ENCODE results near the gene CEP128. TPM values are rescaled to one million over a fixed set of nuclear protein-coding genes. Genes with fewer than 3 reads are reported as not detected.

Gene CEP128
- total and polyA plus RNA-seq, 2 donors from 2014 or later, result 0.43 to 9.0 TPM

GRCh38 chr14:80493620-80494019 is 447.9 kb downstream of the CEP128 start:
- no peak for TF ChIP-seq CTCF (IDR thresholded peaks at IDR 0.05; ENCODE audit: borderline replicate concordance, extremely low read depth, insufficient read depth)
- H3K4me1 ChIP-seq (ENCODE audit: control insufficient read depth in 2 of 3, insufficient read depth in 2 of 3, low read depth in 1 of 3, low read length in 3 of 3), result no peaks in the 10 kb centered on the region
- H3K27me3 ChIP-seq (ENCODE audit: control insufficient read depth, insufficient read depth, low read length), result no peaks in the 10 kb centered on the region
- H3K27ac ChIP-seq (ENCODE audit: low read depth in 2 of 2, low read length in 2 of 2), result no peak overlapping the region
- no peak overlapping the region for H3K4me3 ChIP-seq (ENCODE audit: low read length in 3 of 3)
- no peak overlapping the region for H3K9ac ChIP-seq (ENCODE audit: low read length in 3 of 3)
- FAIRE-seq, result no peak
- intact Hi-C loops (cut with DNase I), result no loop called here
- no peaks in the 10 kb centered on the region for H3K9me3 ChIP-seq (ENCODE audit: control insufficient read depth in 2 of 3, insufficient read depth in 1 of 3, low read length in 3 of 3)
- no peak for DNase-seq
- H3K36me3 ChIP-seq (ENCODE audit: control insufficient read depth in 2 of 3, insufficient read depth in 3 of 3, low read length in 3 of 3), result no peaks in the 10 kb centered on the region

- no peak overlapping the region for H3K9ac ChIP-seq (ENCODE audit: low read length in 3 of 3)
- no peaks in the 10 kb centered on the region for H3K27me3 ChIP-seq (ENCODE audit: control insufficient read depth, insufficient read depth, low read length)
- no peak for TF ChIP-seq CTCF (IDR thresholded peaks at IDR 0.05; ENCODE audit: borderline replicate concordance, extremely low read depth, insufficient read depth)
- H3K27ac ChIP-seq (ENCODE audit: low read depth in 2 of 2, low read length in 2 of 2), result no peak overlapping the region
- H3K4me3 ChIP-seq (ENCODE audit: low read length in 3 of 3), result no peak overlapping the region
- H3K9me3 ChIP-seq (ENCODE audit: control insufficient read depth in 2 of 3, insufficient read depth in 1 of 3, low read length in 3 of 3), result no peaks in the 10 kb centered on the region
- FAIRE-seq (no peak), DNase-seq (no peak)
- H3K4me1 ChIP-seq (ENCODE audit: control insufficient read depth in 2 of 3, insufficient read depth in 2 of 3, low read depth in 1 of 3, low read length in 3 of 3), result no peaks in the 10 kb centered on the region
- intact Hi-C loops (cut with DNase I), result no loop called here
- H3K36me3 ChIP-seq (ENCODE audit: control insufficient read depth in 2 of 3, insufficient read depth in 3 of 3, low read length in 3 of 3), result no peaks in the 10 kb centered on the region
Measured at GRCh38 chr14:80491650-80492049, 449.9 kb downstream of the CEP128 start.

- Histone ChIP-seq H3K36me3 (ENCODE audit: control insufficient read depth in 2 of 3, insufficient read depth in 3 of 3, low read length in 3 of 3) (no peaks in the 10 kb centered on the region), H3K9ac (ENCODE audit: low read length in 3 of 3) (no peak overlapping the region), H3K27ac (ENCODE audit: low read depth in 2 of 2, low read length in 2 of 2) (no peak overlapping the region), H3K9me3 (ENCODE audit: control insufficient read depth in 2 of 3, insufficient read depth in 1 of 3, low read length in 3 of 3) (no peaks in the 10 kb centered on the region), H3K27me3 (ENCODE audit: control insufficient read depth, insufficient read depth, low read length) (no peaks in the 10 kb centered on the region), H3K4me3 (ENCODE audit: low read length in 3 of 3) (no peak overlapping the region), H3K4me1 (ENCODE audit: control insufficient read depth in 2 of 3, insufficient read depth in 2 of 3, low read depth in 1 of 3, low read length in 3 of 3) (no peaks in the 10 kb centered on the region)
- intact Hi-C loops (cut with DNase I), result no loop called here
- FAIRE-seq, result no peak
- DNase-seq, result peak in 1 of 5 donors; percentile 15
- TF ChIP-seq CTCF (IDR thresholded peaks at IDR 0.05; ENCODE audit: borderline replicate concordance, extremely low read depth, insufficient read depth), result no peak
Measured at GRCh38 chr14:80491131-80491530, 450.4 kb downstream of the CEP128 start.

- H3K4me1 ChIP-seq (ENCODE audit: control insufficient read depth in 2 of 3, insufficient read depth in 2 of 3, low read depth in 1 of 3, low read length in 3 of 3), result no peaks in the 10 kb centered on the region
- no peaks in the 10 kb centered on the region for H3K36me3 ChIP-seq (ENCODE audit: control insufficient read depth in 2 of 3, insufficient read depth in 3 of 3, low read length in 3 of 3)
- no peak for FAIRE-seq
- no peak for TF ChIP-seq CTCF (IDR thresholded peaks at IDR 0.05; ENCODE audit: borderline replicate concordance, extremely low read depth, insufficient read depth)
- no peak for DNase-seq
- intact Hi-C loops (cut with DNase I), result no loop called here
- H3K27ac ChIP-seq (ENCODE audit: low read depth in 2 of 2, low read length in 2 of 2), result no peak overlapping the region
- no peaks in the 10 kb centered on the region for H3K9me3 ChIP-seq (ENCODE audit: control insufficient read depth in 2 of 3, insufficient read depth in 1 of 3, low read length in 3 of 3)
- H3K4me3 ChIP-seq (ENCODE audit: low read length in 3 of 3), result no peak overlapping the region
- H3K27me3 ChIP-seq (ENCODE audit: control insufficient read depth, insufficient read depth, low read length), result no peaks in the 10 kb centered on the region
- no peak overlapping the region for H3K9ac ChIP-seq (ENCODE audit: low read length in 3 of 3)
Measured at GRCh38 chr14:80489513-80489912, 452.0 kb downstream of the CEP128 start.
